ENCODE data around the gene SOX6.
A peak's percentile ranks its signal among the peaks of the same experiment; 100 is the strongest.

SOX6 gene

DNA sequence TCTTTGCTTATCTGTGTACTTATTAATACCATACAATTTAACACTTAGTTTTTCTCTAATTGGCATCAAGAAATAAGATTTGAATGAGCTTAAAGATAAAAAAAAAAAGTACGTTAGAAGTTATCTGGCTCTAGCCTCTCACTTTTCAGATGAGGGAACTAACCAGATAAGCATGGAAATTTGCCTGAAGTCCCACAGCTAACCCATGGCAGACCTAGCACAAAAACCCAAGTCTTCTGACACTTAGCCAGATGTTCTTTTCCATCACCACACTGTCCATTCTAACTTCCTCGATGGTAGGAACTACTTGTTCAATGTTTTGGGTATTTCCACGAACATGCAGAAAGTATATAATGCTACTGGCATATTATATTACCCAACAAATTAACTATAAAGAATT, 7.4 kb upstream of the SOX6 start:
- no peak for DNase-seq

DNA sequence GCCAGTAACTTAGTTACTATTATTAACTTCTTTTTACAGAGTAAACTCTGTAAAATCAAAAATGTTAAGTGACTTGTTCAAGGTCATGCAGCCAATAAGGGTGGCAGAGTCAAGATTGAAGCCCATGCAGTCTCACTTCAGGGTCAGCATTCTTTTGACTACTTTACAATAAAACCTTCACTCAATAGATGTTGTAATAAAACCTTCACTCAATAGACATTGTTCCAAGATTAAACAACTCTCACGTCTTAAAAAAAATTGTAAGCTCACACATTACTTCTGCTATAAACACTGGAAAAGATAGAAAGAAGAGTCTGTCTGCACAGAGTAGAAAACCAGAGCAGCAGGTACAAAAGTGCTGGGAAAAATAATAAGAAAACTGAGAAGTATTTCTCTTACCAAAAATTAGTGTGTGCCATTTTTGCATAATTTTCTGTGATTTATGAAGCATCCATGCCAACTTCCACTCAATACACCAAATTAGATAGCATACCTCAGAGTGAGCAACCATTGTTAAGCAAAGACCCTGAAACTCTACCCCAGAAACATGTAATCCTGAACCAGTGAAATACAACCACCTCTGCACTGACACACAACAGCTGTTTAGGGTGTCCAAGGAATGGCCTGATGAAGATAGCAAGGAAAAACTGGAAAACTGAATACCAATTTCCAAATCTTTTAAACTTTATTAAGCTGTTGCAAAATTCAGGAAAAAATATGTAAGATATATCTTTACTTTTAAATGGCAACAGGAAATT, 4.9 kb upstream of the SOX6 start:
- no peak for DNase-seq

DNA sequence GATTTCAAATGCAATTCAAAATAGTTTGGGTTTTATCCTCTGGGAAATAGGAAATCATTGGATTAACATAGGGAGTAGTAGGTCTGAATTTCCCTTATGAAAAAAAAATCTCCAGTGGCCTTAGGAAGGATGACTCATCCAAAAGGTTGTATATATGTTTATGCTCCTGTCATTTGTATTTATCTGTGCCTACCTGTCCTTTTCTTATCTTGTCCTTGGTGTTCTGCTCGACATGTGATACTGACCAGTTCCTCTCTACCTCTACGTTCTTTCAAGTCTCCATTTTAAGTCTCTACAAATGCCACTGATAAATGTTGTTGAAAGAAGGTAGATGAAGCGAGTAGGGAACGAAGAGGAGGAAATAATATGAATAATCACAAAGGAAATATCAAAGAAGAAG, 3.0 kb upstream of the SOX6 start:
- DNase-seq = no peak

DNA sequence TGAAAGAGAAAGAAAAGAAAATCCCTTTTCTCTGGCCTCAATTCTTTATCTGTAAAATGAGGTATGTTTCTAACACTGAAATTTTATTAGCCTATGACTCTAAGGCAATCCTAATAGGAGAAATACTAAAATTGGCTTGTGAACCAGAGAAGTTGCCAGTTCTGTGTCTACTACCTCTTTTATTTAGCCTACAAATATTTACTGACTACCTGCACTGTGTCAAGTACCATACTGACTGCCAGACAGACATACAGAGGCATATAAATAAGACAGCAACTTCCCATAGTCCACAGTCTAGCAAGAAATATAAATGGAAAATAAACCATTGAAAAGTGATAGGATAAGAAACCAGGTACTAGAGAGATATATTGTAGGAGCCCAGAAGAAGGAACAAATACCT, 2.4 kb upstream of the SOX6 start:
- no peak for DNase-seq

DNA sequence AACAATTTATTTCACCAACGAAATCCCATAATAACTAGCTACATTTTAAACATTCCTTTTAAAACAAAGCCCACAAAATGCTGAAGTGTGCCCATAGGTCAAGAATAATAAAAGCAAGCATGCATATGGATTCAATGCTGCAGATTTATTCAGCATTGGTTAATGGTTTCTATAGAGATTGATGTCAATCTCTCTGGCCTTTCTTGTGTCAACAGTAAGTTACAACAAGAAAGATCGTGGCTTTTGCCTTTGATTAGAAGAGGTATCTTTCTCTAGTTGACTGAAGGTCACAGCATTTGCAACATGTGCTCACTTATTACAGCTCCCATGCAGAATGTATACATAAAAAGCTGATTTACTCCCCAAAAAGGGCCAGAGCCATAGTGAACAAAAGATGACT, 1.4 kb upstream of the SOX6 start:
- DNase-seq = no peak

DNA sequence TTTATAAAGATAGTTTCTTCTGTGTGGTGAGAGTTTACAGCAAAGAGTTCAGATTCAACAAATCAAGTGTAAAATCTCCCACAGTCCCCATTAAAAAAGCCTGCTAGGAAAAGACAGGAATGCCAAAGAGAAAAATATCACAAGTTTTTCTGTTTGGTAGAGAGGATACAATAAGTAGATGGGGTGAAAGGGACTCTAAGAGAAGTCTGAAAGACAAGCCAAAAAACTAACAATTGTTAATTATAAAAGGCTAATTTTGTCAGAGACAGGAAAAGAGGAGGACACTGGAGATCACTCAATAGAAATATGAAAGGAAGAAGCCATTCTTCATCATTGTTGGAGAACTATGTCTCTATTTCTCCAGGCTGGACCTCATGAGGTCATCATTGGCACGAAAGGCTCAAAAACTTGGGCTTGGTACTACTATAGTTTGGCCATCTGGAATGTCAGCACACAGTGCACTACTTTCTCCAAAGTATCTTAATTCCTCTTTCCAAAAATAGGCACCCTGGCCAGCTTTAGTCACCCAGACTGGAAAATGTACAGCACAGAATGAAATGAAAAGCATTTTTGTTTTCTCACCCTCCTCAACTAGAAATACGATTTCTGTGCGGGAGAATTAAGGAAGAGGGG, 531 bp upstream of the SOX6 start:
- DNase-seq = peak; percentile 56

DNA sequence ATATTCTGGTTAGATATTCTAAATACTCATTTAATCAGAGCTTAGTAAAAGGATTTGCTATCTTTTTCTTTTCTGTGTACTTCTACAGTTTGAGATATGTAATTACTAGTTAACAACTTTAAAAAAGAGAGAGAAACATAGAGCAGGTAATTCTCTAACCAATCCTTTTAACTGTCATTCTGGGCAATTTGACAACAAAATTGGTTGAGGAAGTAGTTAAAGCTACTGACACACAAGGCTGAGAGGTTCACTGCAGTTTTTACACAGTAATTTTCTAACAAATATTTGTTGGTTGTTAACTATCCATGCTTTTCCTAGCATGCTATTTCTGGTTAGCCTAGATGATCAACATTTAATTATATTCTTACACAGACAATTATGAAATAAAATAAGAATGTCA, 3.6 kb downstream of the SOX6 start:
- DNase-seq = no peak

DNA sequence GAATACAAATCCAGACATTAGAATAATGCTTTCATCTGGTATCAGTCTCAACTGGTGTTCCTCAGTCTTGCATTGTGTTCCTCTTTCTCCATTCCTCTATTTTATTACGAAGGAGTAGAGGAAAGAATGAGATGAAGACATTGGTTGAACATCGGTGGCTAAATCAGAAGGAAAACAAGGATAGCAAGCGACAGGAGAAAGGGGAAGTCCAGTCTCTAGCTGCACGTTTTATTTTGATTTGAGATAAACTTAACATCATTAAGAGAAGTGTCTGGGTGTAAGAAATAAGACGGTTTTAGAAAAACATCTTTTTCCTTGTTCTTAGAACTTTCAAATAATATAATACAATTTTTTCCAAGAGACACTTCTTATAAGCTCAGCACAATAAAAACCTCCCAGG, 6.2 kb downstream of the SOX6 start:
- no peak for DNase-seq

DNA sequence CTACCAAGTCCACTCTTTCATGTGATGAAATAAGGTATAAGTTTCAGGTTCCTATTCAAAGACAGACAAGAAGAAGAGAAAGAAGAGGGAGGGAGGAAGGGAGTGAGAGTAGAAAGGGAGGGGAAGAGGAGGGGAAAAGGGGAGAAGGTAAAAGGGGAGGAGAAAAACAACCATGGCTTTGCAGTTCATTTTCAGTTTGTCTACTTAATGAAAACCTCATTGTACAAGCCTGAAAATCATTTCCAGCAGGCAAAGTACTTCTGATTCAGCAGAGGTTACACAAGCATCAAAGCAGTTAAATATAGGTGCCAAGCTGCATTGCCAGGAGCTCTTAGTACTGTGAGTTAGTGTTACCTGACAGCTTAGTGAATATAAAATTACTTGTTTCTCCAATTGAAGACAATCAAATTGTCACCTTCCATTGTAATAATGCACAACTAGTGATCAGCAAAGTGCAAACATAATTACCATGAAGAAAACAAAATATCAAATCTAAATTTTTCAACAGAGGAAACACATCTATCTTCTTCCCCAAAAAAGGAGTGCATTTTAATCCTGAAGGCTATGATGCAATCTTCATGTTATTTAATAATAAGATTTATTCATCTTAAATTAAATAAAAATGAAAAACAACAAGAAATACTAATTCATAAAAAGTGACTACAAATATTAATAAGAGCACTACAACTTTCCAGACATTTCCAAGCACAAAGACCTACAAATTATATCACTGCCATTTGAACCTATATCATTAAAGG, 8.2 kb downstream of the SOX6 start:
- peak; percentile 54 for DNase-seq

DNA sequence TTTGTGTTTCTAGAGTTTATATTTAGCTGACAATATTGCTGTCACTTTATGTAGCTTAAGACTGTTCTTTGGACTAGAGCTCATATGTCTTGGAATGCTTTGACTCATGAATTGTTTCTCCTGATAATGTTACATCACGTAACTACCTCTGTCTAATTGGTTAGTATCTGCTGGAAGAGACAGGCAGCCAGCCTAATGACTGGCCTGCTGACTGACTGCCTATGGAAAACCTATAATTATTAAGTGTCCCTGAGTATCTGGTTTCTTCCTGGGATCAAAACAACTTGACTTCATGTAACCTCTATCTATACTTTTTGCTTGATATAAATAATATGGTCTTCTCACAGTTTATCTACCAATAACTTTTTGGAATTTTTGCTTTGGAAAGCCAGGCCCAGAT, 9.4 kb downstream of the SOX6 start:
- DNase-seq = peak; percentile 76

DNA sequence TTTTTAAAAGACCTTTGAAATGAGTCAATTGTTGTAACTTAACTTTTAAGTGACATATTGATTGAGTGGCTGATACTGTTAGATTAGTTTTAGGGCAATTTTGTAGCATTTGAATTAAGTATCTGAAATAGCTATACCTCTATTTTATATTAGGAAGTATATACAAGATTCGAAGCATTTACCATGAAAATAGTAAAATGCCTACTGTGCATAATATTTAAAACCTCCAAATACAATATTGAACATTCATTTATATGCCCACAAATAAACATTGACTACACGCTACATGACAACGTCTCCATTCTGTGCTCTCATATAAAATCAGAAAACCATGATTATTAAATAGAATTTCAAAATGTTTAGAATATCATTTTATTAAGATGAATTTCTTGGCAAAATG, 14.5 kb downstream of the SOX6 start:
- no peak for DNase-seq

DNA sequence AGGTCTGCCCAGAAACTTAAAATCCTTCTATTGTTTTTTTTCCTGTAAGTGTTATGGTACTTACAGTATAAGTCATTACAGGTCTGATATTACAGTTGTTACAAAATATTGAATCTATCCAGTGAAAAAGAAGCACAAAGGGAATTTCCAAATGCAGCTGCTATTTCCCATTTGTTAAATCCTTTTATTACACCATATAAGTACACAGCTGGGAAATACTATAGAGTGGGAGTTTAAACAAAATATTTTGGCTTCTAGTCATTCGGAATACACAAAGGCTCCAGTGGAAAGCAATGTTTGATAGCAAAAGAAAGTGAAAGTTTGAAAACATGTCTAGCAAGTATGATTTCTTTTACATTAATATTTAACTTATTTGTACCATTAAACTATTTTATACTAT, 18.0 kb downstream of the SOX6 start:
- no peak for DNase-seq

DNA sequence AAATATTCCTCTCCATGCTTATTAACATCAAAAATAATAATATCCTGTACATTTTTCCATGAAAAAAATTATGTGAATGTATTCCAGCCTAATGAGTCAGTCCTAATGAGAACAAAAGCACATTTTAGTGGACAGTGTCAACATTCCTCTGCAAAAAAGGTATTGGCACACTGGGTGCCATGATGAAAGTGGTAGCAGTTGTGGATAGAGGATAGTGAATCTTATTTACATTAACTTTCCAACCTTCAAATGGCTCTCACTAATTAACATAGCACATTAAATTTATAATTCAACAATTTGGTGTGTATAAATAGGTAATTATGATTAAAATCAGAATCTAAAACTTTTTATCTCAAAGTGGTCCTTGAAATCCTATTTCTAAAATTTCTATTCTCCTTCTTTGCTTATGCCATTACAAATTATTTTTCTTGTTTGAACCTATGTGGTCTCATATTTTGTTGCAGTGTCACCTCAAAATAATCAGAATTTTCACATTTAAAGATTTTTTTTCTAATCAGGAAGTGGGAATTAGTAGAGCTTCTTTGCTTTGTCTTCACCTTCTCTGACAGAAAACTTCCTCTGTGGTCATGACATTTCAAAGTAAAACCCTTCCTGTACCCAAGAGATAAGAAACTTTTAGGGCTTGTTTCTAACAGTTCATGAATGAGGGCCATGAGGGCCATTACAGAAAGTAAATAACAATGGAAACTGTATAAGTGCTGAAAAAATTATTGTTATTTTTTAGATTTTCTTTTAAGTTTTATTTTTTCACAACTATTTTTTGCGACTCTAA, 18.7 kb downstream of the SOX6 start:
- DNase-seq = no peak

DNA sequence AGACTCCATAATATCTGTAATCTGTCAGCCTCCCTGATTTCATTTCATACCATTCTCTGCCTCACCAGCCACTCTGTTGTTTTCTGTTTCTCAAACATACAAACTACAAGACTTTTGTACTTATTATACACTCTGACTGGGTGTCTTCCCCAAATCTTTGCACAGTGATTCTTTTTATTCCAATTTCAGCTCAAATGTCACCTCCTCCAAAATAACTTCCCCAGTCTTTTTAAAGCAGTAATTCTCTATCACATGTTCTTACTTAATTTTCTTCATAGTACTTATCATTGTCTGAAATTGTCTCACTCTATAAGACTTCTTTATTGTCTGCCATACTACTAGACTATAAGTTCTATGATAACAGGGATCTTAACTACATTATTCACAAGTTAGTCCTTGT, 19.6 kb downstream of the SOX6 start:
- no peak for DNase-seq

DNA sequence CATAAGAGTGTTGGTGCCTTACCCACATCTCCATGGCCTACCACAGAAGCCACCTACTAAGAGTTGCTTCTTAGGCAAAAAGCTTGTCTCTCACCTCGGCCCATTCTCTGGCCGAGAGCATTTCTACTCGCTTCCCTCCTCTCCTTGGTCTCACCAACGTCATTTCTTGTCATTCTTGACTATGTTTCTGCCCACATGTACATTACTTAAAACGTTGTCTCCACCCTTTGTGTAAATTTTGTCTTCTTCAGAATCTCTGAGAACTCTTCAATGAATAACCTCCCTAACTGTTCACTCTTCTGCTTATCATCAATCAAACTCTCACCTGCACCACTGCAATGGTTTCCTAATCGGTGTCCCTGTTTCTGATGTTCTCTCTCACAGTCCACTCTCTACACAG, 20.1 kb downstream of the SOX6 start:
- no peak for DNase-seq

DNA sequence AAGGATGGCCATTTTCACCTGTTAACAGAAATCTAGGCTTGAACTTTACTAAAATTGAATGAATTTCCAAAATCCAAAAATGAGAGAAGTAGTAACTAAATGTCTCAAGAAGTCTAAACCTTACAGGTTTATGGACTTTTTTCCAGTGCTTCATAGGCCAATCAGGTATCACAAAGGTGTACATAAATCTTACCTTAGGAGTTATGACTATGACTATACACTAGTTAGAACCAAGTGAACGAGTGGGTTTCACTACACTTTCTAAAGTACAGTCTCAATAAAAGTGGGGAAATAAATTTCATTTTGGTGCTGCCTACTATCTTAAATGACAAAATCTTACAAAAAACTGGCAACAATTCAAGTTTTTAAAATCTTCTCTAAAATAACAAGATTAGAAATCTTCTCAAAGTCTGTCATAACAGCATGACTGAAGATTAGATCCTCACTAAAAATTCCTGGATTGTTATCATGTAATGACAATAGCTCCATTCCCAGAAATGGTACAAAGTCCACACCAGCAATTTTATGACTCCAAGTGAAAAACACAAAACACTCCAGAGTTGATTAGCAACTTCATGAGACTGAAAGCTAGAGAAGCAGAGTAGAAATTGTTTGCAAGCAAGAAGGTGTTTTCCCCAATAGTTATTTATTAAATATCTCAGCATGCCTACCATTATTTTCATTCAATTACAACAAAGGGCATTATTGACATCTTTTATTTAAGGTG, 20.9 kb downstream of the SOX6 start:
- DNase-seq = no peak

DNA sequence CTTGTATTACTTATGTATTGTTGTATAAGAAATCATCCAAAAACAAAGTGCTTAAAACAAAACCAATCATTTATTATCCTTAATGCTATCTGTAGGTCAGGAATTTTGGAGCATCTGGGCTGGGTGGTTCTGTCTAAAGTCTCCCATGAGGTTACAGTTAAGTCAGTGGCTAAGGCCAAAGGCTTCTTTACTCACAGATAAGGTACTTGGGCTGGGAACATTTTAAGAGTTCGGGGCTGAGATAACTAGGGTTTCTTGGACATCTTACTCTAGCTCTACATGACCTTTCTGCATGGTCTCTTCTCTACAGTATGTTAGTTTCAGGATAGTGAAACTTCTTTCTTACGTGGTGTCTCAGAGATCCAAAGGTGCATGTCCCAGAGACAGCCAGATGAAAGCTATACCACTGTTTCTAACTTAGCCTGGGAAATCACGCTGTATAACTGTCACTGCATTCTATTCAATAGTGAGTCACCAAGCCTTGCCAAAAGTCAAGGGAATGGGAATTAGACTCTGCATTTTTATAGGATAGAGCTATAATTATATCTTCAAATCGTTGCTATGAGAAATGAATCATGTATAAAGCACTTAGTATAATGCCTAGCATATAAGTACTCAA, 29.6 kb downstream of the SOX6 start:
- DNase-seq = peak; percentile 84

DNA sequence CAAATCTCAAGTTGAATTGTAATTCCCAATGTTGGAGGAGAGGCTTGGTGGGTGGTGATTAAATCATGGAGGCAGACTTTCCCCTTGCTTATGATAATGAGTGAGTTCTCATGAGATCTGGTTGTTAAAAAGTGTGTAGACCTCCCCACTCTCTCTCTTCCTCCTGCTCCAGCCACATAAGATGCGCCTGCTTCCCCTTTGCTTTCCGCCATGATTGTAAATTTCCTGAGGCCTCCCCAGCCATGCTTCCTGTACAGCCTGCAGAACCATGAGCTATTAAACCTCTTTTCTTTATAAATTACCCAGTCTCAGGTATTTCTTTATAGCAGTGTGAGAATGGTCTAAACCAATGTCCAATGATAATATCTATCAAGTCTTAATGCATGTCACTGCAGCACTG, 34.2 kb downstream of the SOX6 start:
- DNase-seq = no peak

DNA sequence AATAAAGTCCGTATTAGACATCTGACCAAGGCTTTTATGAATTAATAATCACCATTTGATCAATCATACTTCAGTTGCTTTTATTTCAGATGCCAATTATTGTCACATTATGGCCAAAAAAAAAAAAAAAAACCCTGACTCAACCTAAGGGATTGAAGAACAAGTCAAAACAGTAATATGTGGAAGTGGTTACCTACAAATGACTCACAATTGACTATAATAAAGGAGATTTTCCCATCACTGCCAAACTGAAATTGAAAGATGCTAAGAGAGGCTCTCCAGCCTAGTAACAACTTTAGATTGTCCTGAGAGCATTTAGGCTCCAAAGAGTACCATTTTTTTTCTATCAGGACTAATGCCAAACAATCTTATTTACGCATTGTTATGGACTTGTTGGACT, 35.2 kb downstream of the SOX6 start:
- DNase-seq = peak; percentile 8

DNA sequence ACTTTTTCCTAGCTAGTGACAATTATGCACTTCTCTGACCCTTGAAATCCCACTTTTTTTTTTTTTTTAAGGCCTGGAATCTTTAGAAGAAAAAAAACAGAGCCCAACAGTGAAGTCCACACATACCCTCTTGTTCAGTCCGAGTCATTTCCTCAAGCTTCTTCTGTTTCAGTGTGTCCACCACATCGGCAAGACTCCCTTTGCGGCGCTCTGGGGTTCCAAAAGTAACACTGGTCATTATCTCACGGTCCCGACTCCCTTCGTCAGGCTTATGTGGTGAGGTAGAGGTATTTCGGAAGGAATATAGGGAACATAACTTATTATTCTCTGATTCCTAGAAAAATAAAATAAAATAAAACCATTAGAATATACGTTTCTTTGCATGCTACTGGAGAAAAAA, 38.0 kb downstream of the SOX6 start:
- DNase-seq = no peak

DNA sequence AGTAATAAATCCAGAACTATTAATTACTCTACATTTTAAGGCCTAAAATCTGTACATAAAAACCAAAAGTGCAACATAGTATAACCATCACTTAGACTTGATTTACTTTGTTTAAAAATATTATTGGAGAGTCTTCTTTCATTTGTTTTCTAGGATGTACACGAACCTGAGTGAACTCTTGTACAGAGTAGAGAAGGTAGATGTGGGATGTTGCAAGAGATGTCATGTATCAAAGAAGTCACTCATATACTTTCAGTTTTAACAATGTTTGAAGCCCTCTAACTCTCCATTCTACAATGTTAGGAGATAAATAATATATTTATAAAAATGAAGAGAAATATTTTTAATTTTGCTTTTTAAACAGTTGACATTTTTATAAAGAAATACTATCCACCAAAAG, 38.6 kb downstream of the SOX6 start:
- no peak for DNase-seq

DNA sequence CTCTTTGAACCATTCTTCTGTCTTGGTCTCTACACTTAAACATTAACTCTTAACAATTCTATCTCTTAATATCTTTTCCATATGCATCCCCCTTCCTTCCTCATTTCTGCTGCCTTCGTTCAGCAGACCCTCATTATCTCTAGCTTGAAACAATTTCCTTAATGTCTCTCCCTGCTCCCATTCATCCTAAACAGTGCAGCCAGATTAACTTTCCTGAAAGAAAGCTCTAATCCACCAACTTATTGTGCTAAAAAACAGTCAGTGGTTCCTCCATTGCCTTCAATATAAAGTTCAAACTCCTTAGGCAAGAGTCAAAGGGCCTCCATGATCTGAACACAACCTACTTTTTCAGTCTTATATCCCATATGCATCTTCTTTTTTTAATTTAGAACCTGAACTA, 42.5 kb downstream of the SOX6 start:
- DNase-seq = no peak
